SHP77 (cell line): ENCODE measurements around the gene TCTN3.
"Not testable (repeated sequence)": the region's sequence is repeated elsewhere in the genome, so short reads cannot be mapped to it uniquely, and the experiment has no call there.

Experiments used
- DNase-seq, 2 experiments: peaks; one replicate each; lab custom pipeline; 2025; lab: John Stamatoyannopoulos, UW

TCTN3 gene

GRCh38 chr10:95683966-95684365 is 9.8 kb downstream of the TCTN3 start:
- no peak for DNase-seq

GRCh38 chr10:95675403-95676116 is 18.2 kb downstream of the TCTN3 start:
- DNase-seq = no peak

DNA sequence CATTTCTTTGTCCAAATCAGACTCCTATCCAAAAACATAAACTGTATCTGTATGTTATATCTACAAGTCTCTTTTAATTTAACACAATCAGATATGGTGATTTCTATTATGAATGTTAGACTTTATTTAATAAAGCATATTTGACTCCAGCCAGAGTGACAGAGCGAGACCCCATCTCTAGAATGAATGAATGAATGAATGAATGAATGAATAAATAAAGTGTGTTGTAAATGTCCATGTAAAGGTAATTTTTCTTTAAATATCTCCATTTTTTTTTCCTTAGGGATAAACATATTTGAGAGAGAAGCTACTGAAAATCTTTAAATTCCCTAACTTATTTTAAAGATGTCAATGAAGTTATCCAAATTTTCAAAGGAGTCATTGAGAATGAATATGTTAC is 19.1 kb downstream of the TCTN3 start:
- DNase-seq = no peak

DNA sequence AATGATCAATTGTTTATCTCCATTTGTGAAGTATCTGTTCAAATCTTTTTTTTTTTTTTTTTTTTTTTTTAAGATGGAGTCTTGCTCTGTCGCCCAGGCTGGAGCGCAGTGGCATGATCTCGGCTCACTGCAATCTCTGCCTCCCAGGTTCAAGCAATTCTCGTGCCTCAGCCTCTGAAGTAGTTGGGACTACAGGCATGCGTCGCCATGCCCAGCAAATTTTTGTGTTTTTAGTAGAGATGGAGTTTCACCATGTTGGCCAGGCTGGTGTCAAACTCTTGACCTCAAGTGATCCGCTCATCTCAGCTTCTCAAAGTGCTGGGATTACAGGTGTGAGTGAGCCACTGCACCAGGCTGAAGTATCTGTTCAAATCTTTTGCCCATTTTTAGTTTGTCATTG is 21.1 kb downstream of the TCTN3 start:
- not testable (repeated sequence) for DNase-seq

DNA sequence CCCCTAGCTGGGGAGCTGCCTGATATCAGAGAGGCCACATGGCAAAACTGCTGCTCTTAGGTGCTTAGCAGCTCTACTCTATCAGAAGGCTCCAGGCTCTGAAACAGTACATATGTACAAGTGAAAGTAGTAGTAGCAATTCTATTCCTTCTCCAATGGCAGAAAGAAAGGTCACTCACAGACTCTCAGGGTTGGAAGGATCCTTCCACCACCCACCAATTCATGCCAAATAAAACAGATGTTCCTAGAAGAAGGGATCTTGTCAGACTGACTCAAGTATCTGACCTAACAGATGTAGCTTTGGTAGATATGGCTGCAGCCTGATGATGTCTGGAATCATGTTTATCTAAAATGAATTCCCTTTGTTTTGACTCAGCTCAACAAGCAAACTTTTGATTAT is 29.2 kb downstream of the TCTN3 start:
- no peak for DNase-seq

DNA sequence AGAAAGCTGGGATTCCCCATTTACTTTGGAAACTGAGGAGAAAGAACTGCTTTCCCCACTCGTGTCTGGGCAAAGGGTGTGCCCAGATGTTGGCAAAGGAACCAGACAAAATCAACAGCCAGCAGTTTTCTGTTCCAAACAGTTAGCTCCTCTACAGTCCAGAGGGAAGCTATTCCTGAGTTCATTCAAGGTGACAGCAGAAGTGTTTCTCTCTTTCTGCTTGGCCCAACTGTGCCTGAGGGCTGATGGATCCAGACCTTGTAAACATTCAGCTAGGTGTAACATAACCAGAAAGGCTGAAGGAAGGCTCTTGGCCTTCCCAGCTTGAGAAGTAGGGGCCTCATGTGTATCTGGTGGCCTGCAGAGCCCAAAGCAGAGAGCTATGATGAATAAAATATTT is 30.2 kb downstream of the TCTN3 start:
- DNase-seq = no peak

DNA sequence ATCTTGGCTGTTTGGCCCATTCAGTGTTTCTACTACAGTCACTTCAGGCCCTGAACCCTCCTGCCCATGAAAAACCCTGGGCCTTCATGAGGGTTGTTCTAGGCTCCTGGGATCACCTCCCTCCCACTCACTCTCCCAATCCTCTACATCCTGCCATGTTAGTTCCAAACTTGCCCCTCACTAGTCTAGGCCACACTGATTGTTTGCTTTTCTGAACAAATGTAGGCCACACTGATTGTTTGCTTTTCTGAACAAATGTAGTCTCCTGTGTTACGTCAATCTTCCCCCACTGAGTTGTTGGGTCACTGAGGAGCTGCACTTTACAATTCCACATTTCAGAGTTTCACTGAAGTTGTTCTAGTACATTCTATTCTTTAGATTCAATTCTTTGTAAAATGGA is 31.9 kb downstream of the TCTN3 start:
- DNase-seq = peak; percentile 69 to 76

DNA sequence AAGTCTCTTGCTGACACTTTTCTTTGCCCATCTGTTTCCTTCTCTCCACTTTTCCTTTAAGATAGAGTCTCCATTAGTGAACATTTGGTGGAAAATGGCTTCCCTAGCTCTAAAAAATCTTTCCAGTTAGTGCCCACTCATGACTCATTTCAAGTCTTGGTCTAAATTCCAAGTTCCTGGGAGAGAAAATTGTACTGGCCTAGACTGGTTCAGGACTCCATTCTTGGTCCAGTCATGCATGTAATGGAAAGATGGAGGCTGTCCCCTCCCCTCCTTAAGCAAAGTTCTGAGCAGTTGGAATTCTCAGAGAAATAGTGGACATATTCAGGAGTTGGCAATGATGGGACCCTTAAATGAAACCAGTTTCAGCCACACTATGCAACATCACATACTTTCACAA is 33.4 kb downstream of the TCTN3 start:
- no peak for DNase-seq

DNA sequence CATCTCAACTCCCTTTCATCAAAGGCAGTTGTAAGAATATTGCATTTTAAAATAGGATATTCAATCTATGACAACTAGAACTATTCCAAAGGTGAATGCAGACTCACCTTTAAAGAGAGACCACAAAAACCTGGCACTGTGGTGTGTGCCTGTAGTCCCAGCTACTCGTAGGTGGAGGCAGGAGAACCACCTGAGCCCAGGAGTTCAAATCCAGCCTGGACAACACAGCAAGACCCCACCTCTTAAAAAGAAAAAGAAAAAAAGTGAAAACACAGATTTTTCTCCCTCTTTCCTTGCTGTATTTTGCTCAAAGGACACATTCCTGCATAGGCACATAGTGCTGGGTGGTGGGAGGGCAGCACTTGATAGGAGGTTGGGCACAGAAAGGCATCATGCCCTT is 36.5 kb downstream of the TCTN3 start:
- DNase-seq = no peak

- peak; percentile 66 to 90 for DNase-seq
Observed at GRCh38 chr10:95656291-95657164, 37.2 kb downstream of the TCTN3 start, which contains the start of gene ALDH18A1. Gene ALDH18A1, minus strand, starts transcription at chr10:95656711. Its CDS starts 3,334 bp downstream, at chr10:95653377.

GRCh38 chr10:95655571-95656290 is 38.0 kb downstream of the TCTN3 start:
- DNase-seq = peak in 1 of 2 experiments; percentile 14

GRCh38 chr10:95653895-95654294 is 39.8 kb downstream of the TCTN3 start:
- DNase-seq = no peak

DNA sequence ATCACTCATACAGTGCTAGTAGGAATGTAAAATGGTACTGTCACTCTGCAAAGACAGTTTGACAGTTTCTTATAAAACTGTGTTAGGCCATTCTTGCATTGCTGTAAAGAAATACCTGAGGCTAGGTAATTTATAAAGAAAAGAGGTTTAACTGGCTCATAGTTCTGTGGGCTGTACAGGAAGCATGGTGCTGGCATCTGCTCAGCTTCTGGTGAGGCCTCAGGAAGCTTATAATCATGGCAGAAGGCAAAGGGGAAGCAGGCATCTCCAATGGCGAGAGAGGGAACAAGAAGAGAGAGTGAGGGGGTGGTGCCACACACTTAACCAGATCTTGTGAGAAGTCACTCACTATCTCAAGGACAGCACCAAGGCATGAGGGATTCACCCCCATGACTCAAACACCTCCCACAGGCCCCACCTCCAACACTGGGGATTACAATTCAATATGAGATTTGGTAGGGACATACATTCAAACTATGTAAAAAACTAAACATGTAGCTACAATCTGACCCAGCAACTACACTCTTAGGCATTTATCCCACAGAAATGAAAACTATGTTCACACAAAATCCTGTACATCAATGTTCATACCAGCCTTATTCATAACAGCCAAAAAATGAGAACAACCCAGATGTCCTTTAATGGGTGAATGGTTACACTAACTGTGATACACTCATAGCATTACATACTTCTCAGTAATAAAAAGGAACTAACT is 42.2 kb downstream of the TCTN3 start:
- DNase-seq = no peak

DNA sequence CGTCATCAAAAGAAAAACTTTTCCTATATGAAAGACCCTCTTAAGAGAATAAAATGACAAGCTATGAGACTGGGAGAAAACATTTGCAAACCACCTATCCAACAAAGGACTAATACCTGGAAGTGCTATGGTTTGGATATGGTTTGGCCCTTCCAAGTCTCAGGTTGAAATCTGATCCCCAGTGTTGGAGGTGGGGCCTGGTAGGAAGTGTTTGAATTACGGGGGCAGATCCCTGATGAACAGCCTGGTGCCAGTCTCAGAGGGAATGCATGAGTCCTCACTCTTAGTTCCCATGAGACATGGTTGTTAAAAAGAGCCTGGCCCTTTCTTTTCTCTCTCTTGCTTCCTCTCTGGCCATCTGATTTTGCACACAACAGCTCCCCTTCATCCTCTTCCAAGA is 43.5 kb downstream of the TCTN3 start:
- DNase-seq = no peak

GRCh38 chr10:95648138-95648537 is 45.6 kb downstream of the TCTN3 start:
- DNase-seq = no peak

GRCh38 chr10:95646160-95646559 is 47.6 kb downstream of the TCTN3 start:
- DNase-seq = no peak

GRCh38 chr10:95644901-95645300 is 48.8 kb downstream of the TCTN3 start:
- no peak for DNase-seq

DNA sequence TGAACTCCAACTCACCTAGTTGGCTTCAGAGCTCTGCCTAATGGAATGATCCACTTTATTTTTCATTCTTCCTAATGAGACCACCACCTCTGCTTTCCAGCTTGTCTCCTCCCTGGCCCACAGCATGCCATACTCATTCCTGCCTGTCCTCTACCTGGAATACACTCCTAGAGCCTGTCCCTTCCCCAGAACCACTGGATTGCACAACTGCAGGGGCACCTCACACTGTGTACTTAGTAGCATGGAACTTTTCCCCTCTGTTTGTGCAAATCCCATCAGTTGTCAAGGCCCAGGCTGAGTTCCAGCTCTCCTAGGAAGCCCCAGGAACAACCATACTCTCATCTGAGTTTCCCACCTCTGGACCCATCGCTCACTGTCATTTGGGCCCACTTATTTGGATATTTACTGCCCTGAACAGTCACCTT is 52.8 kb downstream of the TCTN3 start:
- DNase-seq = no peak

GRCh38 chr10:95637911-95638310 is 55.8 kb downstream of the TCTN3 start:
- no peak for DNase-seq

DNA sequence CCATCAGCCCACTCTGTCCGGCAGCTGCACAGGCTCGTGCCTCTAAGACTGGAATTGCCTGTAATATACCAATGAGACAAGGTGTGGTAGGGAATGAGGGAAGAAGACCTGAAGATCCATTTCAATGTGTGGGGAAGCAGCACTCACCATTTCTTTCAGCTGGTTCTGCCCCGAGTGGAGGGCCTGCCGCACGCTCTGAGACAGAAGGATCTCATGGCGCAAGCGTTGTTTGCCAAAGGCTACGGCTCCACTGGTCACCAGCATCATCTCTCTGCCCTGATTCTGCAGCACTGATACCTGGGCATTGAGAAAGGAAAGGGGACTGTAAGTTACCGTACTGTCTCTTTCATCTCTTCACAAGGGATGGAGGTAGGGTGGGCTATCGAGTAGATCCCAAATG is 56.6 kb downstream of the TCTN3 start:
- no peak for DNase-seq

DNA sequence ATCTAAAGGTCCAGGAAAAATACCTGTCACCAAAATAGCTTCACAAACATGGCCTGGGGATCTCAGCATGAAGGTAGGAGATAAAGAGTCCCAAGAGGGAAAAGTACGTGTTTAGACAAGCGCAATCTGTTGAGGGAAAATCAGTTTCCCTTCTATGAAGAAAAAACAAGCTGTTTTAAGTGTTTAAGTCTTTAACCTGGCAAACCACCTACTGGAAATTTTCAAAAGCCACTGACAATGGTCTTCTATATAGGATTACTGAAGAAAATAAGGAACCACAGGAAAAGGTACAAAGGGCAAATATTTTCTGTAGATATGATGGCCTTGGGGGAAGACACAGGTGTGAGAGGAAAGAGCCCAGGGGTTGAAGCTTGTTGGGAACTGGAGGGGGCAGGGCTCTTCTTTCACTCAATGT is 58.4 kb downstream of the TCTN3 start:
- DNase-seq = no peak

DNA sequence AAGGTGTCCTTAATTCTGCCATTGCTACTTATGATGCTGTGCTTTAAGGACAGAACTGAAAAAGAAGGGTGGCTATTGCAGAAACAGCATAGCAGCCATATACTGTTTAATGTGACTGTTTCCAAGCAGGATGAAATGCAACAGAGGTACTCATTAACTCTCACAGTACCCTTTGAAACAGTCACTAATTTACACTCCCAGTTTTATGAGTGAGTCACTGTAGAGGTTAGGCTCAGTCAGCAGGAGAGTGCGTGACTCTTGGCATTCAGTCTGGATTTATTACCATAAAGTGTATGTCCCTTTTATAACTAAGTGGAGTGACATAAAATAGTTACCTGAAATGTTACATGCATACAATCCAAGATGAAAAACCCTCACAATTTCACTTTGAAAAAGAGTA is 64.9 kb downstream of the TCTN3 start:
- DNase-seq = no peak
